Glutamatergic neuron (in vitro differentiated cells): Measurements from ENCODE around the gene ZNF79. TPM values are rescaled to one million over a fixed set of nuclear protein-coding genes. Genes with fewer than 3 reads are reported as not detected.
A peak's percentile ranks its signal among the peaks of the same experiment; 100 is the strongest.

Experiments used
- DNase-seq: peaks from one replicate; pipeline ENCODE4 v3.0.0; 2022
- H3K27ac Mint-ChIP-seq: one replicate; pipeline ENCODE4 v1.8.0; 2020; ENCODE audit warnings: mild to moderate bottlenecking, mixed read lengths, inconsistent platforms; ENCODE audit not compliant: unreplicated experiment
- H3K27me3 Mint-ChIP-seq: one replicate; pipeline ENCODE4 v1.8.0; 2020; ENCODE audit warnings: mild to moderate bottlenecking, moderate library complexity, mixed read lengths, inconsistent platforms; ENCODE audit not compliant: unreplicated experiment
- H3K36me3 Mint-ChIP-seq: one replicate; pipeline ENCODE4 v1.8.0; 2020; ENCODE audit warnings: mild to moderate bottlenecking, mixed read lengths, inconsistent platforms; ENCODE audit not compliant: unreplicated experiment
- H3K4me1 Mint-ChIP-seq: one replicate; pipeline ENCODE4 v1.8.0; 2020; ENCODE audit warnings: mild to moderate bottlenecking, low read depth, mixed read lengths, inconsistent platforms; ENCODE audit not compliant: unreplicated experiment
- H3K4me3 Mint-ChIP-seq: one replicate; pipeline ENCODE4 v1.8.0; 2020; ENCODE audit warnings: mild to moderate bottlenecking, mixed read lengths, inconsistent platforms; ENCODE audit not compliant: unreplicated experiment
- H3K9me3 Mint-ChIP-seq: one replicate; pipeline ENCODE4 v1.8.0; 2020; ENCODE audit warnings: mild to moderate bottlenecking, moderate library complexity, mixed read lengths, inconsistent platforms; ENCODE audit not compliant: unreplicated experiment
- CTCF ChIP-seq: fragments of 200-600 bp; sonication (generic); IDR thresholded peaks from one replicate; pipeline ENCODE4 v1.5.0; 2021; ENCODE audit not compliant: partially characterized antibody, unreplicated experiment
- total RNA-seq: library from RNA; stranded (reverse); fragmentation: NEBNext Ultra II Directional; extraction: Animal tissue kit (Norgen Biotek cat#: 25700); gene quantifications from one replicate; pipeline ENCODE4 v1.2.1, GENCODE V29; 2021; ENCODE audit not compliant: unreplicated experiment

The ZNF79 gene
- total RNA-seq, 1 donor from 2014 or later = 10.0 TPM

- Mint-ChIP-seq H3K4me3 (peak overlapping the region; percentile 98), H3K4me1 (peaks cover 11% of the 10 kb centered on the region), H3K36me3 (peaks cover 5% of the 10 kb centered on the region), H3K9me3 (peaks cover 14% of the 10 kb centered on the region), H3K27me3 (peaks cover 12% of the 10 kb centered on the region), H3K27ac (peak overlapping the region; percentile 92)
- DNase-seq = peak; percentile 40
- no peak for TF ChIP-seq CTCF
Measured at GRCh38 chr9:127451858-127452656, 27.9 kb downstream of the ZNF79 start.

- Mint-ChIP-seq H3K4me1 (peaks cover 11% of the 10 kb centered on the region), H3K27me3 (peaks cover 15% of the 10 kb centered on the region), H3K4me3 (peak overlapping the region; percentile 98), H3K9me3 (peaks cover 14% of the 10 kb centered on the region), H3K36me3 (peaks cover 5% of the 10 kb centered on the region), H3K27ac (no peak overlapping the region)
- TF ChIP-seq CTCF = no peak
- DNase-seq = no peak
Measured at GRCh38 chr9:127452691-127453090, 28.5 kb downstream of the ZNF79 start.

GRCh38 chr9:127455324-127455992 lies 31.3 kb downstream of the ZNF79 start:
- Mint-ChIP-seq H3K9me3 (peaks cover 7% of the 10 kb centered on the region), H3K36me3 (peaks cover 5% of the 10 kb centered on the region), H3K27ac (no peak overlapping the region), H3K27me3 (peaks cover 9% of the 10 kb centered on the region), H3K4me3 (no peak overlapping the region), H3K4me1 (no peaks in the 10 kb centered on the region)
- DNase-seq = no peak
- TF ChIP-seq CTCF = no peak

- no peak overlapping the region for H3K27ac Mint-ChIP-seq
- peaks cover 9% of the 10 kb centered on the region for H3K36me3 Mint-ChIP-seq
- no peak for DNase-seq
- H3K4me3 Mint-ChIP-seq = no peak overlapping the region
- peaks cover 8% of the 10 kb centered on the region for H3K27me3 Mint-ChIP-seq
- no peaks in the 10 kb centered on the region for H3K4me1 Mint-ChIP-seq
- no peak for TF ChIP-seq CTCF
- peaks cover 8% of the 10 kb centered on the region for H3K9me3 Mint-ChIP-seq
Measured at GRCh38 chr9:127457191-127457878, 33.2 kb downstream of the ZNF79 start.

- H3K9me3 Mint-ChIP-seq = peaks cover 6% of the 10 kb centered on the region
- H3K36me3 Mint-ChIP-seq = peaks cover 9% of the 10 kb centered on the region
- no peak for DNase-seq
- TF ChIP-seq CTCF = no peak
- peaks cover 9% of the 10 kb centered on the region for H3K27me3 Mint-ChIP-seq
- H3K4me3 Mint-ChIP-seq = no peak overlapping the region
- H3K27ac Mint-ChIP-seq = no peak overlapping the region
- H3K4me1 Mint-ChIP-seq = no peaks in the 10 kb centered on the region
Measured at GRCh38 chr9:127458921-127459320, 34.7 kb downstream of the ZNF79 start.
